ENCODE results near the gene SPINT4. TPM values are rescaled to one million over a fixed set of nuclear protein-coding genes. Genes with fewer than 3 reads are reported as not detected.

Gene SPINT4
- total and polyA plus RNA-seq, 2 experiments from 2014 or later, result not detected

Small RNA genes lying within 50 kb of the gene (microRNA-seq; reads per million reads assigned to microRNA genes)
- 4.9 reads per million, percentile 21 among the genes with 10 or more reads in this experiment for gene MIR3617

Small RNA genes lying within 50 kb of the gene (small RNA-seq; reads per million reads assigned to genes)
- gene MIR3617 (ENCODE audit: low replicate concordance) (not detected), gene SPINT5P (ENCODE audit: low replicate concordance) (not detected)

Other genes with a start within 250 kb of the SPINT4 start
- not detected in 2 replicates for gene SPINT3, start 206.7 kb upstream of the SPINT4 start, total RNA-seq (2014; rRNA removed; shearing (Covaris generic))
- gene SPINT3, start 206.7 kb upstream of the SPINT4 start, polyA plus RNA-seq (2016; fragmentation: Nextera tagmentation; extraction: Ambion mirVana), result not detected in 2 replicates
- not detected in 2 replicates for gene WFDC6, start 182.9 kb upstream of the SPINT4 start, total RNA-seq (2014; rRNA removed; shearing (Covaris generic))
- gene WFDC6, start 182.9 kb upstream of the SPINT4 start, polyA plus RNA-seq (2016; fragmentation: Nextera tagmentation; extraction: Ambion mirVana), result not detected in 2 replicates
- gene EPPIN, start 174.9 kb upstream of the SPINT4 start, total RNA-seq (2014; rRNA removed; shearing (Covaris generic)), result 0.04 TPM in 1 of 2 replicates, not detected in the other
- gene EPPIN, start 174.9 kb upstream of the SPINT4 start, polyA plus RNA-seq (2016; fragmentation: Nextera tagmentation; extraction: Ambion mirVana), result 0.23 and 0.78 TPM in 2 replicates
- gene WFDC8, start 143.1 kb upstream of the SPINT4 start, total RNA-seq (2014; rRNA removed; shearing (Covaris generic)), result not detected in 2 replicates
- gene WFDC8, start 143.1 kb upstream of the SPINT4 start, polyA plus RNA-seq (2016; fragmentation: Nextera tagmentation; extraction: Ambion mirVana), result 0.23 TPM in 1 of 2 replicates, not detected in the other
- not detected in 2 replicates for gene WFDC10A, start 92.6 kb upstream of the SPINT4 start, total RNA-seq (2014; rRNA removed; shearing (Covaris generic))
- 0.43 TPM in 1 of 2 replicates, not detected in the other for gene WFDC10A, start 92.6 kb upstream of the SPINT4 start, polyA plus RNA-seq (2016; fragmentation: Nextera tagmentation; extraction: Ambion mirVana)
- gene WFDC9, start 91.1 kb upstream of the SPINT4 start, total RNA-seq (2014; rRNA removed; shearing (Covaris generic)), result not detected in 2 replicates
- not detected in 2 replicates for gene WFDC9, start 91.1 kb upstream of the SPINT4 start, polyA plus RNA-seq (2016; fragmentation: Nextera tagmentation; extraction: Ambion mirVana)
- not detected in 2 replicates for gene WFDC11, start 52.1 kb upstream of the SPINT4 start, total RNA-seq (2014; rRNA removed; shearing (Covaris generic))
- 0.87 TPM in 1 of 2 replicates, not detected in the other for gene WFDC11, start 52.1 kb upstream of the SPINT4 start, polyA plus RNA-seq (2016; fragmentation: Nextera tagmentation; extraction: Ambion mirVana)
- not detected in 2 replicates for gene WFDC13, start 20.3 kb upstream of the SPINT4 start, total RNA-seq (2014; rRNA removed; shearing (Covaris generic))
- not detected in 2 replicates for gene WFDC13, start 20.3 kb upstream of the SPINT4 start, polyA plus RNA-seq (2016; fragmentation: Nextera tagmentation; extraction: Ambion mirVana)
- gene WFDC10B, start 17.3 kb upstream of the SPINT4 start, total RNA-seq (2014; rRNA removed; shearing (Covaris generic)), result not detected in 2 replicates
- gene WFDC10B, start 17.3 kb upstream of the SPINT4 start, polyA plus RNA-seq (2016; fragmentation: Nextera tagmentation; extraction: Ambion mirVana), result 0.50 and 1.0 TPM in 2 replicates
- 0.73 TPM in 1 of 2 replicates, not detected in the other for gene WFDC3, start 69.5 kb downstream of the SPINT4 start, total RNA-seq (2014; rRNA removed; shearing (Covaris generic))
- 0.36 TPM in 1 of 2 replicates, not detected in the other for gene WFDC3, start 69.5 kb downstream of the SPINT4 start, polyA plus RNA-seq (2016; fragmentation: Nextera tagmentation; extraction: Ambion mirVana)
- 21.4 and 31.6 TPM in 2 replicates for gene DNTTIP1, start 69.6 kb downstream of the SPINT4 start, total RNA-seq (2014; rRNA removed; shearing (Covaris generic))
- 50.3 TPM in 2 replicates for gene DNTTIP1, start 69.6 kb downstream of the SPINT4 start, polyA plus RNA-seq (2016; fragmentation: Nextera tagmentation; extraction: Ambion mirVana)
- 198 and 247 TPM in 2 replicates for gene UBE2C, start 90.3 kb downstream of the SPINT4 start, total RNA-seq (2014; rRNA removed; shearing (Covaris generic))
- 698 and 742 TPM in 2 replicates for gene UBE2C, start 90.3 kb downstream of the SPINT4 start, polyA plus RNA-seq (2016; fragmentation: Nextera tagmentation; extraction: Ambion mirVana)
- 0.59 TPM in 1 of 2 replicates, not detected in the other for gene TNNC2, start 105.0 kb downstream of the SPINT4 start, total RNA-seq (2014; rRNA removed; shearing (Covaris generic))
- 32.5 and 33.3 TPM in 2 replicates for gene TNNC2, start 105.0 kb downstream of the SPINT4 start, polyA plus RNA-seq (2016; fragmentation: Nextera tagmentation; extraction: Ambion mirVana)
- 26.7 and 31.5 TPM in 2 replicates for gene SNX21, start 111.5 kb downstream of the SPINT4 start, total RNA-seq (2014; rRNA removed; shearing (Covaris generic))
- gene SNX21, start 111.5 kb downstream of the SPINT4 start, polyA plus RNA-seq (2016; fragmentation: Nextera tagmentation; extraction: Ambion mirVana), result 13.3 and 15.5 TPM in 2 replicates
- 55.6 and 75.2 TPM in 2 replicates for gene ACOT8, start 135.0 kb downstream of the SPINT4 start, total RNA-seq (2014; rRNA removed; shearing (Covaris generic))
- 42.0 and 43.1 TPM in 2 replicates for gene ACOT8, start 135.0 kb downstream of the SPINT4 start, polyA plus RNA-seq (2016; fragmentation: Nextera tagmentation; extraction: Ambion mirVana)
- gene ZSWIM3, start 135.3 kb downstream of the SPINT4 start, total RNA-seq (2014; rRNA removed; shearing (Covaris generic)), result 7.5 and 8.2 TPM in 2 replicates
- 2.0 and 3.0 TPM in 2 replicates for gene ZSWIM3, start 135.3 kb downstream of the SPINT4 start, polyA plus RNA-seq (2016; fragmentation: Nextera tagmentation; extraction: Ambion mirVana)
- 16.2 and 17.6 TPM in 2 replicates for gene ZSWIM1, start 158.9 kb downstream of the SPINT4 start, total RNA-seq (2014; rRNA removed; shearing (Covaris generic))
- gene ZSWIM1, start 158.9 kb downstream of the SPINT4 start, polyA plus RNA-seq (2016; fragmentation: Nextera tagmentation; extraction: Ambion mirVana), result 11.5 and 12.7 TPM in 2 replicates
- gene SPATA25, start 165.3 kb downstream of the SPINT4 start, total RNA-seq (2014; rRNA removed; shearing (Covaris generic)), result 1.0 and 7.5 TPM in 2 replicates
- 0.50 TPM in 1 of 2 replicates, not detected in the other for gene SPATA25, start 165.3 kb downstream of the SPINT4 start, polyA plus RNA-seq (2016; fragmentation: Nextera tagmentation; extraction: Ambion mirVana)
- gene NEURL2, start 168.9 kb downstream of the SPINT4 start, total RNA-seq (2014; rRNA removed; shearing (Covaris generic)), result 7.6 and 10.9 TPM in 2 replicates
- gene NEURL2, start 168.9 kb downstream of the SPINT4 start, polyA plus RNA-seq (2016; fragmentation: Nextera tagmentation; extraction: Ambion mirVana), result 4.5 and 4.6 TPM in 2 replicates
- gene CTSA, start 169.0 kb downstream of the SPINT4 start, total RNA-seq (2014; rRNA removed; shearing (Covaris generic)), result 31.4 and 39.9 TPM in 2 replicates
- 52.8 and 63.9 TPM in 2 replicates for gene CTSA, start 169.0 kb downstream of the SPINT4 start, polyA plus RNA-seq (2016; fragmentation: Nextera tagmentation; extraction: Ambion mirVana)
- gene PLTP, start 189.8 kb downstream of the SPINT4 start, total RNA-seq (2014; rRNA removed; shearing (Covaris generic)), result 141 and 160 TPM in 2 replicates
- gene PLTP, start 189.8 kb downstream of the SPINT4 start, polyA plus RNA-seq (2016; fragmentation: Nextera tagmentation; extraction: Ambion mirVana), result 107 and 108 TPM in 2 replicates
- gene PCIF1, start 212.3 kb downstream of the SPINT4 start, total RNA-seq (2014; rRNA removed; shearing (Covaris generic)), result 26.1 and 27.0 TPM in 2 replicates
- 28.3 and 37.0 TPM in 2 replicates for gene PCIF1, start 212.3 kb downstream of the SPINT4 start, polyA plus RNA-seq (2016; fragmentation: Nextera tagmentation; extraction: Ambion mirVana)
- gene ZNF335, start 249.9 kb downstream of the SPINT4 start, total RNA-seq (2014; rRNA removed; shearing (Covaris generic)), result 18.6 and 24.2 TPM in 2 replicates
- gene ZNF335, start 249.9 kb downstream of the SPINT4 start, polyA plus RNA-seq (2016; fragmentation: Nextera tagmentation; extraction: Ambion mirVana), result 5.7 and 7.4 TPM in 2 replicates